Measurements from ENCODE around the gene RANBP3L.

RANBP3L gene

GRCh38 chr5:36243653-36244052 is 58.0 kb downstream of the RANBP3L start:
- no peak for DNase-seq (ENCODE audit: low read depth, low spot score)

DNA sequence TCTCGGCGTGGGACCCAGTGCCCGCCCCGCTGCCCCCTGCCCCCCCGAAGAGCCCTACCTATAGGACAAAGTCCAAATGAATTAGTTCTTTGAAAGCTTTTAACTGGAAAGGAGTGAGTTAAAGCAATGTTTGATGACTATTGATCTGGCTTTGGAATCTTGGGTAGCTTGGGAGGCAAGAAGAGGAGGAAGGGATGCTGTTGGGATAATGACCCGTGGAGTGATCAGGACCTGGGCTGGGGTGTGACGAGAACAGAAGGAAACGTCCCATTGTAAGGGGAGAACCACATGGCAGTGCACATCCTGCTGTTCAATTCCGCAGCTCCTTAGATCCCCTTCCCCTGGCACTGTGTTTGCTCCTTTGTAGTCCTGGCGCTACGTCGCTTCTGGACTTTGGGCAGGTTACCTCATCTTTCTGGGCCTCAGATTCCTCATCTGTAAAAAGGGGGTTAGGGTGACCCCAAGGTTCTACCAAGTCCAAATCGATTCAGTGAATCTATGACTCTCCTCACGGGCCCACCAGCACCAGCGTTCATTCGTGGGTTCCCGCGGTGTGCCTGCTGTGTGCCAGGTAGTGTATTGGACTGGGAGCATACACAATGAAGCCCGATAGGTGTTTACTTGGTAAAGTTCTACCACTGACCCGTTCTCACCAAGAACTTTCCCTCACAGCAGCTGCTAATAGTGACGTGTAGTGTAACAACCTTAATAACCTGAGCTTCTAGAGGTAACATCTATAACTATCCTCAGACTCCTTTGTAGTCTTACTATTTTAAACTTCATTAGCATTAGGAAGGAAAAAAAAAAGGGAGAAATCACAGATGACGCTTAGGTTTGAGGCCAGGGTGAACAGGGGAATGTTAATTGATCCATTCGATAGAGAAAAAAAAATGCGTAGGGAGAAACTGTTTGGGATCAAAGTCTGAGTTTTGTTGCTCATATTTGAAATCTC is 58.9 kb downstream of the RANBP3L start:
- DNase-seq (ENCODE audit: low read depth, low spot score): no peak

GRCh38 chr5:36241631-36242533 is 59.8 kb downstream of the RANBP3L start, which contains the start of gene NADK2:
TSS of gene NADK2 (minus strand) at chr5:36241925. CDS start at chr5:36241798, 127 bp downstream.
- DNase-seq (ENCODE audit: low read depth, low spot score): peak; percentile 90

DNA sequence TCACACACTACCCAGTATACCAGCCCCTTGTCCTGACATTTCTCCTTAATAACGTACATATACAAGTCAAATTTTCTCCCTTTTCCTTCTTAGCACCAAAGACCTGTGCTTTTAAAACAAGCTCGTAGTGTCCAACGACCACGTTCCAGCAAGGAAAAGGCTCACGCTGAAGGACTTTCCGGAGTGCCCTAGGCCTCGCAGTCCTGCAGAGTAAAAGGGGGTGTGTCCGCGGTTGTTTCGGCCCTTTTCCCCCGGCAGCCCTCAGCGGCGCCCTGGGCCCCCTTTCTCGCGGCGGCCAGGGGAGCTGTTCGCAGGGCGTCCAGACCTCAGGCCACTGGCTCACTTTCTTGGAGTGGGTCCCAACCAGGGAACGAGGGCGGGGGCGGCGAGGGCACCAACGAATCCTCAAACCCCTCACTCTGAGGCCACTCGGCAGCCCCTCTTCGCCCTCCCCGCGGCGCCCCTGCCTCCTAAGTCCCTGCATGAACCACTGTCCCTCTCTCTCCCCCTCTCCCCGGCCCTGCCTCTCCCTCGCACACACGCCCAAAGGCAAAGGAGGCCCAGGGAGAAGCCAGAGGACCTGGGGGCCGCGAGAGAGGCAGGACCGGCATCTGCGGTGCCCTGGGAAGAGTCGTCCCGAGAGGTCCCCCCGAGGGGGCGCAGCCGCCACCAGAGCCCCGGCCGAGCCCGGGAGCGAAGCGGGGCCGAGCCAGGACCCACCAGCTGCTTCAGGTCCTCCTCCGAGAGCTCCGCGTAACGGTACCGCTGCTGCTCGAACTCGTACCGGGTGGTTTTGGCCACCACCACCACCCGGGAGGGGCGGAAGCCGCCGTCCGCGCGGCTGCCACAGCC is 60.7 kb downstream of the RANBP3L start:
- DNase-seq (ENCODE audit: low read depth, low spot score): no peak

DNA sequence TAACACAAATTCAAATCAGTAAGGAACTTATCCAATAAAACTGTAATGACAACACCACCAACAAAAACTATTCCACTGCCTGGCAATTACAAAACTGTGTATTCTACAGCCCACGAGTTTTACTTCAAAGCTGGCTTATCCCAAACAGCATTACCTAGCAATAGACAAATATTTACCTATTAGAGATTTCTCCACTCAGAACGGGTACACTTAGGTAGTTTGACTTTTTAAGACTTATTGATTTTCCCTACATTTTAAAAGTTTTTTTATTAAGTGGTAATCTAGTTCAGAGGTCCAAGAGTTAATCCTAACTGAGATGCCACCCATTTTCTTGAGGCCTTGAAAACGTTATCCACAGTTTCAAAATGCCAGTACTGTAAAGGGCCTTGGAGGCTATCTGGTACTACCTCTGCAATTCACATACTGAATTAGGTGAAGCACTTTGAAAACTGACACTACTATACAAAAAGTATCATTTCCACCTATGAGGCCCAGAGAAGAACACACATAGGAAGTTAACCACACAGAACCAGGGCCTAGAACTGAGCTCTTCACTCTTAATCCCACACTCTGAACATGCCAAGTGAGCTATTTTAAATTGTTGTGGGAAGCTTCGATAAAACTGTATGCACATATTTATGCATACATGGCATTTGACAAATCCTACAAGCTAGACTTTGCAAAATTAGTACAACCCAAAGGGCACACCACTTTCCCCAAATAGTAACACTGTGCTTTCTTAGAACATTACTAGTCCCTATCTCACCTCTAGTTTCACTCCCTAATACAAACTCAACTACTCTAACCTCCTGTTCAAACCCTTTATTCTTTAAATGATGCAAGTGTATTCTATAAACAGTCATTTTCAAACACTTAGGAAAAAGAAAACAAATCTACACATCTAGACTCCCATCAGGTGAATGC is 62.1 kb downstream of the RANBP3L start:
- no peak for DNase-seq (ENCODE audit: low read depth, low spot score)

- DNase-seq (ENCODE audit: low read depth, low spot score): no peak
Measured at GRCh38 chr5:36238502-36239295, 63.0 kb downstream of the RANBP3L start.

- no peak for DNase-seq (ENCODE audit: low read depth, low spot score)
Measured at GRCh38 chr5:36237751-36238150, 64.0 kb downstream of the RANBP3L start.

GRCh38 chr5:36236801-36237200 is 64.9 kb downstream of the RANBP3L start:
- no peak for DNase-seq (ENCODE audit: low read depth, low spot score)

DNA sequence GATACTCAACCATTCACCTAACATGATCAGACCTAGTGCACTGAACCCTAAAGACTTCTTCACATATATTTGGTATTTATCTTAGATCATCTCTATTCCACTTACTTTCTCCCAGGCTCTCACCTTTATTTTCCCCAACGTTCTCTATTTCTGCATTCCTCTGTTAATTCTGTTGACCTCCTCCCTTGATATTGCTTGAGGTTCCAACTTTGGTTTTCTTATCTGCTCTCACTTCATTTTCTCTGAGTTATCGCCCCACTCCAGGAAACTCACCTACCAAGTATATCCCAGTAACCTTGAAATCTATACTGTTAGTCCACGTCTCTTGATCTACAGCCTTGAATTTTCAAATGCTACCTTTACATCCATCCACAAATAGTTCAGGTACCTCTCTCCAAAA is 69.2 kb downstream of the RANBP3L start:
- DNase-seq (ENCODE audit: low read depth, low spot score): no peak

- DNase-seq (ENCODE audit: low read depth, low spot score): no peak
Measured at GRCh38 chr5:36230151-36230790, 71.4 kb downstream of the RANBP3L start.

DNA sequence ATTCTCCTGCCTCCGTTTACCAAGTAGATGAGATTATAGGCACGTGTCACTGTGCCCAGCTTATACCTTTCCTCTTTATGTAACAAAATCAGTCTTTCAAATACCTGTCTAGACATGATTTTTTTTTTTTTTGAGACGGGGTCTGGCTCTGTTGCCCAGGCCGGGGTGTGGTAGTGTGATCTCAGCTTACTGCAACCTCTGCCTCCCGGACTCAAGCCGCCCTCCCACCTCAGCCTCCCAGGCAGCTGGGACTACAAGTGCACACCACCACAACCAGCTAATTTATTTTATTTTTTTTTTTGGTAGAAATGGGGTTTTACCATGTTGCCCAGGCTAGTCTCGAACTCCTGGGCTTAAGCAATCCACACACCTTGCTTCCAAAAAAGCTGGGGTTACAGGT is 73.2 kb downstream of the RANBP3L start:
- DNase-seq (ENCODE audit: low read depth, low spot score): no peak

- DNase-seq (ENCODE audit: low read depth, low spot score): no peak
Measured at GRCh38 chr5:36227046-36227445, 74.7 kb downstream of the RANBP3L start.

- DNase-seq (ENCODE audit: low read depth, low spot score): no peak
Measured at GRCh38 chr5:36222620-36223019, 79.1 kb downstream of the RANBP3L start.

DNA sequence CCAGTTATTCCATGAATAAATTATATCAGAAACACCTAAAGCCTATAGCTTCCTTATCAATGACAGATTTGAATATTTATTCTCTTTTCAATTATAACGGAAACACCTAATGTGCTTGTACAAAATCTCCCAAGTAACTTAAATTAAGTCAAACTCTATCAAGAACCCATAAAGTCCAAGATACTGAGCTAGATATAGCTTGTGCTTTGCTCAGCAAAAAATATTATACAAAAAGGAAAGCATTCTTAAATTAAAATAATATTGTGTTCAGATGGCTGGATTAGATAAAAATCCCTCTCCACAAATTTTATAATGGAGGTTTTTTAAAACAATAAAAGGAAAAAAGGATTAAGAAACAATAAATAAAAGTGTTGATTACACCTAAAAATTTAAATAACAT is 83.7 kb downstream of the RANBP3L start:
- no peak for DNase-seq (ENCODE audit: low read depth, low spot score)

GRCh38 chr5:36217567-36217966 is 84.1 kb downstream of the RANBP3L start:
- DNase-seq (ENCODE audit: low read depth, low spot score): no peak

GRCh38 chr5:36215910-36216309 is 85.8 kb downstream of the RANBP3L start:
- no peak for DNase-seq (ENCODE audit: low read depth, low spot score)

- no peak for DNase-seq (ENCODE audit: low read depth, low spot score)
Measured at GRCh38 chr5:36214436-36214835, 87.3 kb downstream of the RANBP3L start.

- no peak for DNase-seq (ENCODE audit: low read depth, low spot score)
Measured at GRCh38 chr5:36209664-36210063, 92.0 kb downstream of the RANBP3L start.

- no peak for DNase-seq (ENCODE audit: low read depth, low spot score)
Measured at GRCh38 chr5:36208786-36209185, 92.9 kb downstream of the RANBP3L start.

All from activated CD4-positive, CD25-positive, alpha-beta regulatory T cell treated with anti-CD3 and anti-CD28 coated beads, Interleukin-2, amount 50 U/mL, for 16 hours (primary cell).